WERI-Rb-1 (cell line): ENCODE results near the gene RGS6.

ENCODE experiments used
- DNase-seq: peaks from one replicate; pipeline ENCODE4 v3.0.0-alpha.2; 2020
- H3K27ac ChIP-seq: fragments of 250-450 bp; sonication (Bioruptor Pico); 2 replicates; pipeline ENCODE4 v1.5.1; 2020; ENCODE audit warnings: mild to moderate bottlenecking, moderate library complexity
- H3K27me3 ChIP-seq: fragments of 250-450 bp; sonication (Bioruptor Pico); 2 replicates; pipeline ENCODE4 v1.5.1; 2021; ENCODE audit warnings: mild to moderate bottlenecking, low read depth, moderate library complexity; ENCODE audit not compliant: insufficient read depth, severe bottlenecking
- H3K36me3 ChIP-seq: fragments of 250-450 bp; sonication (Bioruptor Pico); 2 replicates; pipeline ENCODE4 v1.5.1; 2020; ENCODE audit warnings: mild to moderate bottlenecking, moderate library complexity
- H3K4me3 ChIP-seq: 2 replicates; pipeline ENCODE4 v1.5.1; 2011; ENCODE audit warnings: low read depth, mild to moderate bottlenecking, control low read depth, low read length
- H3K9me3 ChIP-seq: fragments of 250-450 bp; sonication (Bioruptor Pico); 2 replicates; pipeline ENCODE4 v1.5.1; 2021; ENCODE audit warnings: mild to moderate bottlenecking, moderate library complexity; ENCODE audit not compliant: severe bottlenecking
- TF ChIP-seq, protein P1 (sequence below): IDR thresholded peaks from 2 replicates; pipeline ENCODE4 v1.5.1; 2011; ENCODE audit warnings: low read depth, mild to moderate bottlenecking, control low read depth, inconsistent platforms, low read length

RGS6 gene

DNA sequence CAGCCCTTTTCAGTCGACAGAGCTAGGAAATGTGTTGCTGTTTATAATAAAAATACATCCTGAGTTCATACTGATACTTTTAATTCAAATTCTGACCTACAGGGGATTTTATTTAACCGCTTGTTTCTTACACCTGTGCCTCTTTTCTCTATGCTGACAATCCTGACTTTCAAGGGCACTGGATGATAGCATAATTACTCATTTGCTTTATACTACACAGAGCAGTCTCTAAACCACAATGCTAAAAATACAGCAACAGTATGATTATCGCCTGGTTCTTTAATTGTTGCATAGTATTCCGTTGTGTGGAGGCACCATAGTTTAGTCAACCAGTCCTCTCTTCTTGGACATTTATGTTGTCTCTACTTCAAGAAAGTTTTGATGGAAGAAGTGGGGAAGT, 588.8 kb downstream of the RGS6 start:
- H3K27me3 ChIP-seq: no peaks in the 10 kb centered on the region
- DNase-seq: no peak
- TF ChIP-seq, protein P1, sequence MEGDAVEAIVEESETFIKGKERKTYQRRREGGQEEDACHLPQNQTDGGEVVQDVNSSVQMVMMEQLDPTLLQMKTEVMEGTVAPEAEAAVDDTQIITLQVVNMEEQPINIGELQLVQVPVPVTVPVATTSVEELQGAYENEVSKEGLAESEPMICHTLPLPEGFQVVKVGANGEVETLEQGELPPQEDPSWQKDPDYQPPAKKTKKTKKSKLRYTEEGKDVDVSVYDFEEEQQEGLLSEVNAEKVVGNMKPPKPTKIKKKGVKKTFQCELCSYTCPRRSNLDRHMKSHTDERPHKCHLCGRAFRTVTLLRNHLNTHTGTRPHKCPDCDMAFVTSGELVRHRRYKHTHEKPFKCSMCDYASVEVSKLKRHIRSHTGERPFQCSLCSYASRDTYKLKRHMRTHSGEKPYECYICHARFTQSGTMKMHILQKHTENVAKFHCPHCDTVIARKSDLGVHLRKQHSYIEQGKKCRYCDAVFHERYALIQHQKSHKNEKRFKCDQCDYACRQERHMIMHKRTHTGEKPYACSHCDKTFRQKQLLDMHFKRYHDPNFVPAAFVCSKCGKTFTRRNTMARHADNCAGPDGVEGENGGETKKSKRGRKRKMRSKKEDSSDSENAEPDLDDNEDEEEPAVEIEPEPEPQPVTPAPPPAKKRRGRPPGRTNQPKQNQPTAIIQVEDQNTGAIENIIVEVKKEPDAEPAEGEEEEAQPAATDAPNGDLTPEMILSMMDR: no peak
- H3K27ac ChIP-seq: no peak overlapping the region
- peaks cover 2% of the 10 kb centered on the region for H3K9me3 ChIP-seq
- no peak overlapping the region for H3K4me3 ChIP-seq
- no peaks in the 10 kb centered on the region for H3K36me3 ChIP-seq

DNA sequence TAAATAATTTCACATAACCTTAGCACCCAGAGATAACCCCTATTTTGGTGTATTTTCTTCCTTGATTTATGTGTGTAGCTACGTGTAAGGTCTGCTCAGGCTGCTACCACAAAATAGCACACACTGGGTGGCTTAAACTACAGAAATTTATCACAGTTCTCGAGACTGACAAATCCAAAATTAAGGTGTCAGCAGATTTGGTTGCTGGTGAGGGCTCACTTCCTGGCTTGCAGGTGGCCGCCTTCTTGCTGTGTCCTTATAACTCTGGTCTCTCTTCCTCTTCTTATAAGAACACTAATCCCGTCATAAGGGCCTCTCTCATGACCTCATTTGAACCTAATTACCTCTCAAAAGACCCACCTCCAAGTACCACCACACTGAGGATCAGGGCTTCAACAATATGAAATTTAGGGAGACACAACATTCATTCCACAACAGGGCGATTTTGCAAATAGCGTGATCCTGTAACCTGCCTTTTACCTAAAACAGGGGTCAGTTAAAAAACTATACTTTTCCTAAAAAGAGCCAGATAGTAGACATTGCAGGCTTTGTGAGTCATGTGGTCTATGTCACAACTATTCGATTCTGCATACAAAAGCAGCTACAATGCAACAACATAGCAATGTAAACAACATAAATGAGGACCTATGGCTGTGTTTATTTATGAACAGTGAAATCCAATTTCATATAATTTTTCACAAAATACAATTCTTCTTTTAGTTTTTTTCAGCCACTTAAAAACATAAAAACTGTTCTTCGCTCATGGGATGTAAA, 589.9 kb downstream of the RGS6 start:
- Histone ChIP-seq H3K36me3 (no peaks in the 10 kb centered on the region), H3K27ac (no peak overlapping the region), H3K27me3 (no peaks in the 10 kb centered on the region), H3K4me3 (no peak overlapping the region), H3K9me3 (peaks cover 2% of the 10 kb centered on the region)
- no peak for DNase-seq
- TF ChIP-seq, protein P1: no peak

DNA sequence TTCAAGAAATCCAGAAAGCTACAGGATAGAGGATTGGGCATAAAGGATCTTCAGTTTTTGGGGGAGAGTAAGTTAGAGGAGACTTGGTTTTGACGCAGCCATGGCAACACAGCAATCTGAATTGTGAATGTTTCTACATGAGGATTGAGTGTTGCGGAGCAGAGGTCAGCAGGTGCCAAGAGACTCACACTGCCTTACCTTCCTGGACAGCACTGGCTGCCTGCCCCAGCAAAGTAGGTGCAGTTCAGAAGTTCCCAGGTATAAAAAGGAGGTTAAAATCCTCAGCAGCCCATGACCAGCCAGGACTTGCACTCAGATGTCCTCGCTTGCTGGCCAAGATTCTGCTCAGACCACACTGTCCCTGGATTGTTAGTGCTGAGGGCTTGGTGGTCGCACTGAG, 590.6 kb downstream of the RGS6 start:
- H3K9me3 ChIP-seq: peaks cover 2% of the 10 kb centered on the region
- no peaks in the 10 kb centered on the region for H3K27me3 ChIP-seq
- H3K36me3 ChIP-seq: no peaks in the 10 kb centered on the region
- H3K4me3 ChIP-seq: no peak overlapping the region
- DNase-seq: no peak
- TF ChIP-seq, protein P1: no peak
- H3K27ac ChIP-seq: no peak overlapping the region

DNA sequence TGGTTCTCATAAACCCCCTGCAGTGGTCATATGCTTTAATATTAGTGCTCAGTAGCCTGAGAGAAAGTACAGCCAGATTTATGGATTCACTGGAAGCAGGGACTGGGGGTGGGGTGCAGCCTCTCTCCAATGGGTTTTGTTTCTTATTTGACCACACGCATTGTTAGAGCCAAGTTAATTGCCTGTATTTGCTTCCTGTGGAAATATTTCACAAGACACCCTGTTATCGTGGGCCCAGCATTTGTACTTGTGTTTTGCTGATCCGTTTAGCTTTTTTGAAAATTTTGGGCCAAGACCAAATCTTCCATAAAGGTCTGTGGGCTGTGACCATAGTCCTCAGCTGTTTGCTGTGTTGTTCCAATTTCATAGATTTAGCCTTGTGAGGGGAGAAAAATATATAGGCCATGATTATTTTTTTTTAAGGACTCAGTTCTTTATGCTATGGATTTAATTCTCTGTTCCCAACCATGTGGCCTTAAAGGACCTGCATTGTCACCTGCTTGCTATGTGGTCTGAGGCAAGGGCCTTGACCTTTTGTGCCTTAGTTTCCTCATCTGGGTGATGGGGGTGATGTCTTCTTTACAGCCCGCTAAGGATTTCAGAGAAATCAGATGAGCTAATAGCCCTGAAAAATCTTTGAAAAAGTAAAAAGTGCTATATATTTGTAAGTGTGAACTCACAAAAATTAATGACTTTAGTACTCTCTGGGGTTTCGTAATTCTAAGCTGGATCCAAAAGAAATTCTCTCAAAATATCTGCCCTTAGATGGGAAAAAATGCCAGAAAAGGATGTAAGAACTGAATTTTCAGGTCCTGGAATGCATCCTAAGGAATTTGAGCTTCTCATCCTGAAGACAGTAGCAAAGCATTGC, 591.4 kb downstream of the RGS6 start:
- no peak for DNase-seq
- Histone ChIP-seq H3K9me3 (peaks cover 2% of the 10 kb centered on the region), H3K27ac (no peak overlapping the region), H3K27me3 (no peaks in the 10 kb centered on the region), H3K4me3 (no peak overlapping the region), H3K36me3 (no peaks in the 10 kb centered on the region)
- TF ChIP-seq, protein P1: no peak

DNA sequence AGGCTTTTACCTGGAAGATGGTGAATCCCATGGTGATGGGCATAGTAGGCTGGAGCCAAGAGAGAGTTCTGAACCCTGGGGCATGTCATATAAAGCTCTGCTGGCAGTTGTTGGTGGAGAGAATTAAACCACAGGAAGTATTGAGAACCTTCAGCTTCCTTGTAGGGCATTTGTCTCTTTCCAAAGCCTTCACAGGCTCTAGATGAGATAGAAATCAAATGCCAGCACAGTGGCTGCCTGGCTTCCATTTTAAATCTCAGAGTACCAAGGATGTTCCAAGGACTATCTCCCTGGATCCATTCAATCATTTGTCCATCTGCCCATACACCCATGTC, 592.0 kb downstream of the RGS6 start:
- peaks cover 2% of the 10 kb centered on the region for H3K9me3 ChIP-seq
- H3K4me3 ChIP-seq: no peak overlapping the region
- TF ChIP-seq, protein P1: no peak
- DNase-seq: no peak
- H3K27ac ChIP-seq: no peak overlapping the region
- no peaks in the 10 kb centered on the region for H3K27me3 ChIP-seq
- no peaks in the 10 kb centered on the region for H3K36me3 ChIP-seq
